ENCODE measurements around the gene ETV6. TPM values are rescaled to one million over a fixed set of nuclear protein-coding genes. Genes with fewer than 3 reads are reported as not detected.

The ETV6 gene
- total RNA-seq, 6 experiments from 2014 or later, result 14.6 to 20.5 (median 16.6) TPM

DNA sequence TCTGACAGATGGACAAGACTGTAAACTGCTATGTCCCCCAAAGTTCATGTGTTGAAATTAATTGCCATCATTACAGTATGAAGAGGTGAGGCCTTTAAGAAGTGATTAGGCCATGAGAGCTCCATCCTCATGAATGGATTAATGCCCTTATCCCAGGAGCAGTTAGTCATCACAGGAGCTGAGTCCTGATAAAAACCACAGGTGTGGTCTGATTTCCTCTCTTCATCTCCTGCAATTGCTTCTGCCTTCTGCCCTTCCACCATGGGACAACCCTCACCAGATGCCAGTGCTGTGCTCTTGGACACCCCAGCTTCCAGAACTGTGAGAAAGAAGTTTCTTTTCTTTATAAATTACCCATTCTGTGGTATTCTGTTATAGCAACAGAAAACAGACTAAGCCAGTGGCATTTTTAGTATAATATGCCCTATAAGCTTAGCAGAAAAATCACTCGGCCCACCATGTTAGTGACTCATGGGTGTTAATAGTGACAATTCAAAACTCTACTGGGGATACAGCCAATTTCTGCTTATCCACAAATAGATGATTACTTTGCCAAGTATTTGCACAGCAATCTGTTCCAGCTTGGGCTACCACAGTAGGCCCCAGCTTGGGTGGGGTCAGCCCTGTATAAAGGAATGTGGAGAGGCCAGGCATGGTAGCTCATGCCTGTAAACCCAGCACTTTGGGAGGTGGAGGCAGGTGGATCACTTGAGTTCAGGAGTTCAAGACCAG lies 292.3 kb downstream of the ETV6 start:
- TF ChIP-seq, protein P1, sequence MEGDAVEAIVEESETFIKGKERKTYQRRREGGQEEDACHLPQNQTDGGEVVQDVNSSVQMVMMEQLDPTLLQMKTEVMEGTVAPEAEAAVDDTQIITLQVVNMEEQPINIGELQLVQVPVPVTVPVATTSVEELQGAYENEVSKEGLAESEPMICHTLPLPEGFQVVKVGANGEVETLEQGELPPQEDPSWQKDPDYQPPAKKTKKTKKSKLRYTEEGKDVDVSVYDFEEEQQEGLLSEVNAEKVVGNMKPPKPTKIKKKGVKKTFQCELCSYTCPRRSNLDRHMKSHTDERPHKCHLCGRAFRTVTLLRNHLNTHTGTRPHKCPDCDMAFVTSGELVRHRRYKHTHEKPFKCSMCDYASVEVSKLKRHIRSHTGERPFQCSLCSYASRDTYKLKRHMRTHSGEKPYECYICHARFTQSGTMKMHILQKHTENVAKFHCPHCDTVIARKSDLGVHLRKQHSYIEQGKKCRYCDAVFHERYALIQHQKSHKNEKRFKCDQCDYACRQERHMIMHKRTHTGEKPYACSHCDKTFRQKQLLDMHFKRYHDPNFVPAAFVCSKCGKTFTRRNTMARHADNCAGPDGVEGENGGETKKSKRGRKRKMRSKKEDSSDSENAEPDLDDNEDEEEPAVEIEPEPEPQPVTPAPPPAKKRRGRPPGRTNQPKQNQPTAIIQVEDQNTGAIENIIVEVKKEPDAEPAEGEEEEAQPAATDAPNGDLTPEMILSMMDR (IDR thresholded peaks at IDR 0.05), result no peak
- Mint-ChIP-seq H3K36me3 (ENCODE audit: low read depth) (no peaks in the 10 kb centered on the region), H3K4me3 (no peak overlapping the region), H3K4me1 (ENCODE audit: low read depth) (peaks cover 19% of the 10 kb centered on the region), H3K9me3 (no peaks in the 10 kb centered on the region), H3K27me3 (ENCODE audit: insufficient read depth) (peaks cover 12% of the 10 kb centered on the region), H3K27ac (peak overlapping the region; percentile 91)
- peak; percentile 90 for DNase-seq

DNA sequence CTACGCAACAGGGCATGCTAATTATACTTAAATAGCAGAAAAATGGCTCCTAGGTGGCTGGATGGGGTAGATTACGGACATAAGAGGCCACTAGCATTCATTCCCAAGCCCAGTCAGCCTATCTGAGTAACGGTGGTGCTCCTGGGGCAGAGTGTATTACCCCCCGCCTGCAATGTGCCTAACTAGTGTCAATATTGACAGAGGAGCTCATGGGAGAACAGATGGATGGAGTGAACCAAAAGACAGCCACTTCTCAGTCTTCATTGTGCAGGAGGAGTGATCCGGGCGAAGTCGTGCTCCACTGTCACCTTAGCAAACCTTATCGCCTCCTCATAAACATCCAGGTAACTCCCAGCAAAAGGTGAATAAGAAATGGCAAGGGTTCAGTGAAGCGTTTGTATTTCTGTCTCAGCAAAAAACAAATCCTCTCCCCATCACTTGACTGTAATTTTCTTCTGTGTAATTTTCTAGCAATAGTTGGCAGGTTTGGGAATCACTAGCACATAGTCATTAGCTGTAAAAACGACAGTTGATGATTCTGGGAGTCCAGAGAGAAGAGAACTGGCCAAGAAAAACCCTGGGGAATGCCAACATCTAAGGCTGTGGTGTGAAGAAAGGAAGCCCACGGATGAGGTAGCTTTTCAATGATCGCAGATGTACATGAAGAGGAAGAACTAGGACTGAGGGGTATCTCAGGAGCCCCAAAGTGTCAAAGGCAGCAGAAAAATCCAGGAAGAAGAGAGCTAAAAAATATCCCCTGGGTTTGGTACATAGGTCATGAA lies 294.6 kb downstream of the ETV6 start:
- H3K4me3 Mint-ChIP-seq, result no peak overlapping the region
- no peaks in the 10 kb centered on the region for H3K9me3 Mint-ChIP-seq
- TF ChIP-seq, protein P1 (IDR thresholded peaks at IDR 0.05), result no peak
- H3K27ac Mint-ChIP-seq, result no peak overlapping the region
- H3K27me3 Mint-ChIP-seq (ENCODE audit: insufficient read depth), result peaks cover 27% of the 10 kb centered on the region
- H3K4me1 Mint-ChIP-seq (ENCODE audit: low read depth), result peaks cover 30% of the 10 kb centered on the region
- DNase-seq, result no peak
- no peaks in the 10 kb centered on the region for H3K36me3 Mint-ChIP-seq (ENCODE audit: low read depth)

Data from HFFc6 (cell line).